ENCODE data around the gene SMIM31. TPM values are rescaled to one million over a fixed set of nuclear protein-coding genes. Genes with fewer than 3 reads are reported as not detected.

SMIM31 gene
- polyA plus RNA-seq, 1 donor (not counting 4 experiments of a cell fraction or from before 2014, with no cell fraction given) = not detected

DNA sequence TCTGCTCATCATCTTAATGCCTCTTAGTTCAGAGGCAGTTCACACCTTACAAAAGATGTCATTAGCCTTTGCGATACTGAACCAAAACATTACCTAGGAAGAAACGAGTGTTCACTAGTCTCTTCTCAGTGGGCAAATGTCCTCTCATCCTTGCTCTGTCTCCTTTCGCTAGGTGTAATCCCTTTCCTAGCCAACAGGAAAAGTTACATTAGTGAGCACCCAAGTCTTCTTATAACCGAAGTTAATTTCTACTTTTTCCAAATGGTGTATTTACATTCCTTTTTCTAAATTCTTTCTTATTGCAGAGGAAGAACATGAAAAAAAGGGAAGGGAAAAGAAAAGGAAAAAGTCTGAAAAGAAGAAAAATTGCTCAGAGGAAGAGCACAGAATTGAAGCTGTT is 46.9 kb downstream of the SMIM31 start:
- H3K36me3 ChIP-seq (ENCODE audit: control insufficient read depth in 2 of 2, extremely low read depth in 1 of 2, insufficient read depth in 2 of 2, low read length in 2 of 2) = no peaks in the 10 kb centered on the region
- TF ChIP-seq, protein P1, sequence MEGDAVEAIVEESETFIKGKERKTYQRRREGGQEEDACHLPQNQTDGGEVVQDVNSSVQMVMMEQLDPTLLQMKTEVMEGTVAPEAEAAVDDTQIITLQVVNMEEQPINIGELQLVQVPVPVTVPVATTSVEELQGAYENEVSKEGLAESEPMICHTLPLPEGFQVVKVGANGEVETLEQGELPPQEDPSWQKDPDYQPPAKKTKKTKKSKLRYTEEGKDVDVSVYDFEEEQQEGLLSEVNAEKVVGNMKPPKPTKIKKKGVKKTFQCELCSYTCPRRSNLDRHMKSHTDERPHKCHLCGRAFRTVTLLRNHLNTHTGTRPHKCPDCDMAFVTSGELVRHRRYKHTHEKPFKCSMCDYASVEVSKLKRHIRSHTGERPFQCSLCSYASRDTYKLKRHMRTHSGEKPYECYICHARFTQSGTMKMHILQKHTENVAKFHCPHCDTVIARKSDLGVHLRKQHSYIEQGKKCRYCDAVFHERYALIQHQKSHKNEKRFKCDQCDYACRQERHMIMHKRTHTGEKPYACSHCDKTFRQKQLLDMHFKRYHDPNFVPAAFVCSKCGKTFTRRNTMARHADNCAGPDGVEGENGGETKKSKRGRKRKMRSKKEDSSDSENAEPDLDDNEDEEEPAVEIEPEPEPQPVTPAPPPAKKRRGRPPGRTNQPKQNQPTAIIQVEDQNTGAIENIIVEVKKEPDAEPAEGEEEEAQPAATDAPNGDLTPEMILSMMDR (optimal IDR thresholded peaks at IDR 0.05 in 1 of 3, IDR thresholded peaks at IDR 0.05 in 1 of 3, conservative IDR thresholded peaks at IDR 0.05 in 1 of 3; ENCODE audit: extremely low read depth in 1 of 3, insufficient read depth in 2 of 3, low read length in 3 of 3) = no peak
- no peak for TF ChIP-seq EZH2 (IDR thresholded peaks at IDR 0.05; ENCODE audit: low read length)
- H3K9me3 ChIP-seq (ENCODE audit: control insufficient read depth, low read depth, low read length) = no peaks in the 10 kb centered on the region
- no peaks in the 10 kb centered on the region for H3K4me1 ChIP-seq (ENCODE audit: control insufficient read depth, extremely low read depth, insufficient read depth, low read length)
- H2AFZ ChIP-seq (ENCODE audit: control insufficient read depth, low read length) = no peak overlapping the region
- no peak overlapping the region for H3K4me2 ChIP-seq (ENCODE audit: control insufficient read depth, extremely low read depth, insufficient read depth, low read depth, low read length)
- dilution Hi-C loops (cut with MboI; ENCODE audit: extremely low pct_ligation_motif_present, low sequenced_read_pairs) = no loop called here
- no peaks in the 10 kb centered on the region for H3K27me3 ChIP-seq (ENCODE audit: control insufficient read depth, extremely low read depth, insufficient read depth, low read length)
- FAIRE-seq (no peak), DNase-seq (ENCODE audit: low read depth, low spot score) (no peak)
- H3K9me1 ChIP-seq (ENCODE audit: control insufficient read depth, extremely low read depth, insufficient read depth, low read length) = no peaks in the 10 kb centered on the region
- no peak overlapping the region for H3K9ac ChIP-seq (ENCODE audit: control insufficient read depth, extremely low read depth, insufficient read depth, low read length)
- H3K79me2 ChIP-seq (ENCODE audit: control insufficient read depth, insufficient read depth, low read length) = no peaks in the 10 kb centered on the region
- no peaks in the 10 kb centered on the region for H4K20me1 ChIP-seq (ENCODE audit: control insufficient read depth, extremely low read depth, insufficient read depth, low read length)
- H3K27ac ChIP-seq (ENCODE audit: control insufficient read depth, insufficient read depth, low read length) = no peak overlapping the region
- H3K4me3 ChIP-seq (ENCODE audit: control insufficient read depth in 2 of 3, extremely low read depth in 1 of 3, insufficient read depth in 2 of 3, low read depth in 1 of 3, low read length in 3 of 3) = no peak overlapping the region

DNA sequence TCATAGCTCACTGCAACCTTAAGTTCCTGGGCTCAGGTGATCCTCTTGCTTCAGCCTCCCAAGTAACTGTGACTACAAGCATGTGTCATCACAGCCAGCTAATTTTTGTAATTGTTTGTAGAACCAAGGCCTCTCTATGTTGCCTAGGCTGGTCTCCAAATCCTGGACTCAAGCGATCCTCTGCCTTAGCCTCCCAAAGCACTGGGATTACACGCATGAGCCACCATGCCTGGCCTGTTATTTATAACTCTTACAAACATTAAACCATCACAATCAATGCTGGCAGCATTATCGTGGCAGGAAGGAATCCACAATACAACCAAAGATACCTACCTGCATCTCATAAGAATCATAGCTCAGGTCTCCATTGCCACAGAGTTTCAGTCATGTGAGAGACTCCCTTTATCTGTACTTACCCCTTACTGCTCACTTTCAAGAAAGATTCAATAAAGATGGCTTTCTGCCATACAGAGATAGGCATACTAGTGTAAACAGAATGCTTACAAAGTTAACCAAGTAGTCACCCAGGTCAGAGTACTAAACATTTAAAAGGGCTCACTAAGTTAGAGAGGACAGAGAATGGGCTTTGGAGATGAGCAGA is 48.5 kb downstream of the SMIM31 start:
- TF ChIP-seq EZH2 (IDR thresholded peaks at IDR 0.05; ENCODE audit: low read length) = no peak
- TF ChIP-seq, protein P1 (optimal IDR thresholded peaks at IDR 0.05 in 1 of 3, IDR thresholded peaks at IDR 0.05 in 1 of 3, conservative IDR thresholded peaks at IDR 0.05 in 1 of 3; ENCODE audit: extremely low read depth in 1 of 3, insufficient read depth in 2 of 3, low read length in 3 of 3) = no peak
- dilution Hi-C loops (cut with MboI; ENCODE audit: extremely low pct_ligation_motif_present, low sequenced_read_pairs) = no loop called here
- H3K27ac ChIP-seq (ENCODE audit: control insufficient read depth, insufficient read depth, low read length) = no peak overlapping the region

More for the DNA sequence above, 48.5 kb downstream of the SMIM31 start:
- Histone ChIP-seq H3K9me1 (ENCODE audit: control insufficient read depth, extremely low read depth, insufficient read depth, low read length) (no peaks in the 10 kb centered on the region), H3K4me1 (ENCODE audit: control insufficient read depth, extremely low read depth, insufficient read depth, low read length) (no peaks in the 10 kb centered on the region), H3K9me3 (ENCODE audit: control insufficient read depth, low read depth, low read length) (no peaks in the 10 kb centered on the region), H2AFZ (ENCODE audit: control insufficient read depth, low read length) (no peak overlapping the region), H3K4me3 (ENCODE audit: control insufficient read depth in 2 of 3, extremely low read depth in 1 of 3, insufficient read depth in 2 of 3, low read depth in 1 of 3, low read length in 3 of 3) (no peak overlapping the region), H3K79me2 (ENCODE audit: control insufficient read depth, insufficient read depth, low read length) (no peaks in the 10 kb centered on the region), H3K9ac (ENCODE audit: control insufficient read depth, extremely low read depth, insufficient read depth, low read length) (no peak overlapping the region), H3K4me2 (ENCODE audit: control insufficient read depth, extremely low read depth, insufficient read depth, low read depth, low read length) (no peak overlapping the region), H3K27me3 (ENCODE audit: control insufficient read depth, extremely low read depth, insufficient read depth, low read length) (no peaks in the 10 kb centered on the region), H4K20me1 (ENCODE audit: control insufficient read depth, extremely low read depth, insufficient read depth, low read length) (no peaks in the 10 kb centered on the region), H3K36me3 (ENCODE audit: control insufficient read depth in 2 of 2, extremely low read depth in 1 of 2, insufficient read depth in 2 of 2, low read length in 2 of 2) (no peaks in the 10 kb centered on the region)
- DNase-seq (ENCODE audit: low read depth, low spot score) = no peak
- FAIRE-seq = no peak

All from keratinocyte (primary cell).